HepG2 (cell line): ENCODE data around the gene CFAP61. TPM values are rescaled to one million over a fixed set of nuclear protein-coding genes. Genes with fewer than 3 reads are reported as not detected.

Source experiments
- ATAC-seq: fragments of 200-7000 bp; cut with Tn5 transposase; 3 replicates; pipeline ENCODE4 v1.9.1; 2020; ENCODE audit warnings: mild to moderate bottlenecking, moderate library complexity
- BruUV-seq: library from RNA; stranded (reverse); fragments of 400-500 nt; replicated peaks from 2 replicates; lab custom pipeline; 2021; lab: Mats Ljungman, UMichigan
- CTCF ChIA-PET: fragments of 300-600 bp; formaldehyde crosslinking; extraction: SDS; loops from one replicate; lab custom pipeline; 2021; ENCODE audit warnings: low total read pairs, inconsistent platforms, low intra/inter-chr PET ratio; lab: Yijun Ruan, JAX
- POLR2A ChIA-PET: fragments of 350-600 bp; sonication (Branson Sonifier 250); formaldehyde crosslinking; loops from one replicate; lab custom pipeline; 2020; ENCODE audit warnings: antibody characterized with exemption, inconsistent platforms; lab: Yijun Ruan, JAX
- DNase-seq: peaks from one replicate; pipeline ENCODE4 v3.0.0-alpha.2; 2015; ENCODE audit warnings: low spot score
- FAIRE-seq: peaks from 3 replicates; lab custom pipeline; 2011; peaks lifted over from hg19 to GRCh38; lab: Jason Lieb, UNC
- H2AFZ ChIP-seq: one replicate; pipeline ENCODE4 v1.6.1; 2011; ENCODE audit warnings: low read length, inconsistent platforms
- H3K27ac ChIP-seq: fragments of 300-600 bp; 3 replicates; pipeline ENCODE4 v1.8.0; 2011; ENCODE audit warnings: mixed run types, mild to moderate bottlenecking, mixed read lengths, low read length, inconsistent platforms; ENCODE audit not compliant: insufficient read depth; ENCODE audit errors: extremely low read length
- H3K27me3 ChIP-seq, 2 experiments: fragments of 200-600 bp in 1 of 2; 2 replicates in 1 of 2; 3 replicates in 1 of 2; pipeline versions ENCODE4 v1.6.0 to v1.8.0; 2011; ENCODE audit warnings: low read length in 2 of 2, mild to moderate bottlenecking in 2 of 2, moderate library complexity in 2 of 2, inconsistent platforms in 1 of 2; ENCODE audit not compliant: insufficient read depth in 2 of 2, control insufficient read depth in 1 of 2
- H3K36me3 ChIP-seq, 2 experiments: fragments of 200-600 bp in 1 of 2; replicated peaks in 1 of 2; 2 replicates in 1 of 2; 3 replicates in 1 of 2; pipeline versions ENCODE4 v1.5.1 to v1.8.0; 2011; ENCODE audit warnings: low read length in 2 of 2, inconsistent platforms in 1 of 2; ENCODE audit not compliant: insufficient read depth in 2 of 2, control insufficient read depth in 1 of 2
- H3K4me1 ChIP-seq: 2 replicates; pipeline ENCODE4 v1.5.1; 2012; ENCODE audit warnings: low read length, inconsistent platforms; ENCODE audit not compliant: insufficient read depth
- H3K4me2 ChIP-seq: 2 replicates; pipeline ENCODE4 v1.6.0; 2011; ENCODE audit warnings: low read depth, low read length, inconsistent platforms
- H3K4me3 ChIP-seq, 3 experiments: fragments of 200-600 bp in 1 of 3; sonication (generic), shearing (Covaris generic) in 1 of 3; replicated peaks in 1 of 3; 2 replicates each; pipeline ENCODE4 v1.5.1; 2011 to 2016; ENCODE audit warnings: low read length in 3 of 3, inconsistent platforms in 2 of 3, low read depth in 2 of 3, mild to moderate bottlenecking in 2 of 3, control low read depth in 1 of 3, mixed read lengths in 1 of 3; ENCODE audit not compliant: insufficient read depth in 1 of 3
- H3K79me2 ChIP-seq: one replicate; pipeline ENCODE4 v1.6.1; 2011; ENCODE audit warnings: low read length, inconsistent platforms; ENCODE audit not compliant: insufficient read depth
- H3K9ac ChIP-seq: 2 replicates; pipeline ENCODE4 v1.6.0; 2011; ENCODE audit warnings: mild to moderate bottlenecking, low read depth, low read length, inconsistent platforms; ENCODE audit not compliant: insufficient read depth
- H3K9me3 ChIP-seq: 2 replicates; pipeline ENCODE4 v1.5.1; 2012; ENCODE audit warnings: mild to moderate bottlenecking, low read length
- H4K20me1 ChIP-seq: 2 replicates; pipeline ENCODE4 v1.6.0; 2011; ENCODE audit warnings: inconsistent platforms, mild to moderate bottlenecking, low read length, moderate library complexity; ENCODE audit not compliant: insufficient read depth
- ATAD3A ChIP-seq: sonication (generic); formaldehyde crosslinking; IDR thresholded peaks from 2 replicates; pipeline ENCODE4 v1.4.0; 2020; ENCODE audit warnings: missing genetic modification reagents
- CEBPB ChIP-seq: IDR thresholded peaks from 2 replicates; pipeline ENCODE4 v1.6.1; 2011; ENCODE audit warnings: low read depth, low read length, improper control_type of control experiment, borderline replicate concordance
- FOSL1 ChIP-seq: sonication (generic); formaldehyde crosslinking; IDR thresholded peaks from 2 replicates; pipeline ENCODE4 v1.9.0; 2021; ENCODE audit warnings: missing genetic modification reagents, borderline replicate concordance
- GATAD2A ChIP-seq: IDR thresholded peaks from 2 replicates; pipeline ENCODE4 v1.6.1; 2016
- KLF15 ChIP-seq: sonication (generic); formaldehyde crosslinking; IDR thresholded peaks from 2 replicates; pipeline ENCODE4 v1.8.1; 2023; ENCODE audit warnings: borderline replicate concordance, mild to moderate bottlenecking, inconsistent platforms, missing genetic modification reagents, mixed read lengths
- PHF8 ChIP-seq: sonication (generic); formaldehyde crosslinking; IDR thresholded peaks from 2 replicates; pipeline ENCODE4 v1.5.0; 2020; ENCODE audit warnings: missing genetic modification reagents
- STAG1 ChIP-seq: sonication (generic); formaldehyde crosslinking; IDR thresholded peaks from 2 replicates; pipeline ENCODE4 v1.4.0; 2020; ENCODE audit warnings: missing genetic modification reagents
- TAF1 ChIP-seq: sonication (generic); formaldehyde crosslinking; IDR thresholded peaks from 2 replicates; pipeline ENCODE4 v1.4.0; 2020; ENCODE audit warnings: missing genetic modification reagents
- ZC3H13 ChIP-seq: sonication (generic); formaldehyde crosslinking; IDR thresholded peaks from 2 replicates; pipeline ENCODE4 v1.8.1; 2023; ENCODE audit warnings: mild to moderate bottlenecking, missing genetic modification reagents, moderate library complexity
- ZMYM3 ChIP-seq: sonication (generic); formaldehyde crosslinking; IDR thresholded peaks from 2 replicates; pipeline ENCODE4 v1.5.1; 2020; ENCODE audit warnings: mild to moderate bottlenecking, missing genetic modification reagents
- ZNF343 ChIP-seq: sonication (generic); formaldehyde crosslinking; IDR thresholded peaks from 2 replicates; pipeline ENCODE4 v1.4.0; 2020; ENCODE audit warnings: mild to moderate bottlenecking, missing genetic modification reagents
- ZNF367 ChIP-seq: sonication (generic); formaldehyde crosslinking; IDR thresholded peaks from 2 replicates; pipeline ENCODE4 v1.4.0; 2020; ENCODE audit warnings: missing genetic modification reagents, borderline replicate concordance
- ZNF430 ChIP-seq: sonication (generic); formaldehyde crosslinking; IDR thresholded peaks from 2 replicates; pipeline ENCODE4 v1.9.0; 2021; ENCODE audit warnings: mild to moderate bottlenecking, missing genetic modification reagents
- ZNF446 ChIP-seq: sonication (generic); formaldehyde crosslinking; IDR thresholded peaks from 2 replicates; pipeline ENCODE4 v1.5.0; 2020; ENCODE audit warnings: mild to moderate bottlenecking, missing genetic modification reagents
- ZNF530 ChIP-seq: sonication (generic); formaldehyde crosslinking; IDR thresholded peaks from 2 replicates; pipeline ENCODE4 v1.5.0; 2020; ENCODE audit warnings: low read depth, mild to moderate bottlenecking, missing genetic modification reagents
- ZNF569 ChIP-seq: sonication (generic); formaldehyde crosslinking; IDR thresholded peaks from 2 replicates; pipeline ENCODE4 v1.5.0; 2020; ENCODE audit warnings: mild to moderate bottlenecking, missing genetic modification reagents, moderate library complexity, borderline replicate concordance
- ZNF83 ChIP-seq: sonication (generic); formaldehyde crosslinking; IDR thresholded peaks from 2 replicates; pipeline ENCODE4 v1.4.0; 2020; ENCODE audit warnings: missing genetic modification reagents, mild to moderate bottlenecking, borderline replicate concordance
- in situ Hi-C: cut with HindIII; loops from 2 replicates; pipeline ENCODE4 v1.10.0; 2017; ENCODE audit warnings: low pct_unique_long_range_greater_than_20kb; ENCODE audit not compliant: extremely low pct_ligation_motif_present
- intact Hi-C: fragments of 100-400 bp; cut with micrococcal nuclease; formaldehyde crosslinking; loops from one replicate; pipeline ENCODE4 v1.10.0; 2022; ENCODE audit not compliant: unreplicated experiment
- polyA plus RNA-seq, 8 experiments: library from polyadenylated mRNA; depleted of rRNA in 3 of 8; stranded (reverse) in 7 of 8; unstranded in 1 of 8; fragments of >200 nt; fragmentation: Illumina TruSeq in 4 of 8; extraction: Trizol in 4 of 8; gene quantifications; 2 replicates each; pipeline versions ENCODE4 v1.2.1 to v1.2.3, GENCODE V29; 2011 to 2016; ENCODE audit warnings: low read depth in 4 of 8, missing spikeins in 1 of 8, mixed read lengths in 1 of 8; ENCODE audit not compliant: insufficient read depth in 1 of 8
- total RNA-seq, 5 experiments: library from RNA; depleted of rRNA; stranded (reverse); fragments of >200 nt; fragmentation: Illumina TruSeq; extraction: Trizol; gene quantifications; 2 replicates each; pipeline ENCODE4 v1.2.3, GENCODE V29; 2016; ENCODE audit warnings: low read depth in 1 of 5
- TF ChIP-seq, protein P1 (sequence below): sonication (generic); formaldehyde crosslinking; IDR thresholded peaks from 2 replicates; pipeline ENCODE4 v1.8.0; 2022; ENCODE audit warnings: missing genetic modification reagents, mild to moderate bottlenecking, moderate library complexity, borderline replicate concordance
- TF ChIP-seq, protein P2 (sequence below): sonication (generic); formaldehyde crosslinking; IDR thresholded peaks from 2 replicates; pipeline ENCODE4 v1.4.0; 2020; ENCODE audit warnings: missing genetic modification reagents, mild to moderate bottlenecking, borderline replicate concordance
- TF ChIP-seq, protein P3 (sequence below): IDR thresholded peaks from 2 replicates; pipeline ENCODE4 v1.6.1; 2016; ENCODE audit warnings: missing compliant biosample characterization, missing genetic modification reagents, borderline replicate concordance
- TF ChIP-seq, protein P4 (sequence below): IDR thresholded peaks from 2 replicates; pipeline ENCODE4 v1.6.1; 2016; ENCODE audit warnings: low read depth

CFAP61 gene
- total and polyA plus RNA-seq, 2 of the 13 experiments (the other 11 are each of a cell fraction or from before 2014, with no cell fraction given) = 0.27 TPM; not detected in 1

- Histone ChIP-seq H3K4me2 (no peak overlapping the region), H3K79me2 (no peaks in the 10 kb centered on the region), H3K4me1 (no peaks in the 10 kb centered on the region), H3K9ac (no peak overlapping the region), H3K27me3 (no peaks in the 10 kb centered on the region), H3K36me3 (no peaks in the 10 kb centered on the region), H3K9me3 (peaks cover 29% of the 10 kb centered on the region), H4K20me1 (no peaks in the 10 kb centered on the region), H3K4me3 (no peak overlapping the region), H3K27ac (no peak overlapping the region), H2AFZ (no peak overlapping the region)
- POLR2A ChIA-PET = no interaction called here
- ATAC-seq (peak; percentile 92), DNase-seq (peak; percentile 59), FAIRE-seq (peak; percentile 44)
- in situ Hi-C loops = no loop called here
- intact Hi-C loops = loop anchor here (1.0 kb wide), 3 partner anchors 107 to 463 kb away; no protein-coding TSS in a partner anchor
- CTCF ChIA-PET = interaction anchor here (1.3 to 1.7 kb wide), 3 partner anchors 107 to 464 kb away, joined by 6 to 12 read pairs (median 8); no protein-coding TSS in a partner anchor
- BruUV-seq = no TSS peak
- no peak for TF ChIP-seq ATAD3A (CRISPR knock-in tag)
- no peak for TF ChIP-seq ZNF83
- peak; percentile 97 for TF ChIP-seq STAG1 (CRISPR knock-in tag)
- TF ChIP-seq, protein P1, sequence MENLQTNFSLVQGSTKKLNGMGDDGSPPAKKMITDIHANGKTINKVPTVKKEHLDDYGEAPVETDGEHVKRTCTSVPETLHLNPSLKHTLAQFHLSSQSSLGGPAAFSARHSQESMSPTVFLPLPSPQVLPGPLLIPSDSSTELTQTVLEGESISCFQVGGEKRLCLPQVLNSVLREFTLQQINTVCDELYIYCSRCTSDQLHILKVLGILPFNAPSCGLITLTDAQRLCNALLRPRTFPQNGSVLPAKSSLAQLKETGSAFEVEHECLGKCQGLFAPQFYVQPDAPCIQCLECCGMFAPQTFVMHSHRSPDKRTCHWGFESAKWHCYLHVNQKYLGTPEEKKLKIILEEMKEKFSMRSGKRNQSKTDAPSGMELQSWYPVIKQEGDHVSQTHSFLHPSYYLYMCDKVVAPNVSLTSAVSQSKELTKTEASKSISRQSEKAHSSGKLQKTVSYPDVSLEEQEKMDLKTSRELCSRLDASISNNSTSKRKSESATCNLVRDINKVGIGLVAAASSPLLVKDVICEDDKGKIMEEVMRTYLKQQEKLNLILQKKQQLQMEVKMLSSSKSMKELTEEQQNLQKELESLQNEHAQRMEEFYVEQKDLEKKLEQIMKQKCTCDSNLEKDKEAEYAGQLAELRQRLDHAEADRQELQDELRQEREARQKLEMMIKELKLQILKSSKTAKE (CRISPR knock-in tag) = no peak
- TF ChIP-seq, protein P2, sequence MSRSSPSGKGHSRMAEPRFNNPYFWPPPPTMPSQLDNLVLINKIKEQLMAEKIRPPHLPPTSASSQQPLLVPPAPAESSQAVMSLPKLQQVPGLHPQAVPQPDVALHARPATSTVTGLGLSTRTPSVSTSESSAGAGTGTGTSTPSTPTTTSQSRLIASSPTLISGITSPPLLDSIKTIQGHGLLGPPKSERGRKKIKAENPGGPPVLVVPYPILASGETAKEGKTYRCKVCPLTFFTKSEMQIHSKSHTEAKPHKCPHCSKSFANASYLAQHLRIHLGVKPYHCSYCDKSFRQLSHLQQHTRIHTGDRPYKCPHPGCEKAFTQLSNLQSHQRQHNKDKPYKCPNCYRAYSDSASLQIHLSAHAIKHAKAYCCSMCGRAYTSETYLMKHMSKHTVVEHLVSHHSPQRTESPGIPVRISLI (CRISPR knock-in tag) = no peak
- no peak for TF ChIP-seq ZNF367 (CRISPR knock-in tag)
- no peak for TF ChIP-seq ZNF343 (CRISPR knock-in tag)
- TF ChIP-seq KLF15 (CRISPR knock-in tag) = no peak
- TF ChIP-seq, protein P3, sequence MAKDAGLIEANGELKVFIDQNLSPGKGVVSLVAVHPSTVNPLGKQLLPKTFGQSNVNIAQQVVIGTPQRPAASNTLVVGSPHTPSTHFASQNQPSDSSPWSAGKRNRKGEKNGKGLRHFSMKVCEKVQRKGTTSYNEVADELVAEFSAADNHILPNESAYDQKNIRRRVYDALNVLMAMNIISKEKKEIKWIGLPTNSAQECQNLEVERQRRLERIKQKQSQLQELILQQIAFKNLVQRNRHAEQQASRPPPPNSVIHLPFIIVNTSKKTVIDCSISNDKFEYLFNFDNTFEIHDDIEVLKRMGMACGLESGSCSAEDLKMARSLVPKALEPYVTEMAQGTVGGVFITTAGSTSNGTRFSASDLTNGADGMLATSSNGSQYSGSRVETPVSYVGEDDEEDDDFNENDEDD (CRISPR knock-in tag) = no peak
- no peak for TF ChIP-seq ZMYM3 (CRISPR knock-in tag)
- no peak for TF ChIP-seq FOSL1 (CRISPR knock-in tag)
- no peak for TF ChIP-seq GATAD2A (CRISPR knock-in tag)
- TF ChIP-seq ZNF430 (CRISPR knock-in tag) = 0 out of 2 replicates have a peak, but pooled peaks have one; percentile 17
- no peak for TF ChIP-seq ZNF569
- TF ChIP-seq ZNF446 = no peak
- TF ChIP-seq TAF1 = no peak
- TF ChIP-seq CEBPB = no peak
- TF ChIP-seq PHF8 (CRISPR knock-in tag) = no peak
- TF ChIP-seq ZC3H13 = no peak
- TF ChIP-seq, protein P4, sequence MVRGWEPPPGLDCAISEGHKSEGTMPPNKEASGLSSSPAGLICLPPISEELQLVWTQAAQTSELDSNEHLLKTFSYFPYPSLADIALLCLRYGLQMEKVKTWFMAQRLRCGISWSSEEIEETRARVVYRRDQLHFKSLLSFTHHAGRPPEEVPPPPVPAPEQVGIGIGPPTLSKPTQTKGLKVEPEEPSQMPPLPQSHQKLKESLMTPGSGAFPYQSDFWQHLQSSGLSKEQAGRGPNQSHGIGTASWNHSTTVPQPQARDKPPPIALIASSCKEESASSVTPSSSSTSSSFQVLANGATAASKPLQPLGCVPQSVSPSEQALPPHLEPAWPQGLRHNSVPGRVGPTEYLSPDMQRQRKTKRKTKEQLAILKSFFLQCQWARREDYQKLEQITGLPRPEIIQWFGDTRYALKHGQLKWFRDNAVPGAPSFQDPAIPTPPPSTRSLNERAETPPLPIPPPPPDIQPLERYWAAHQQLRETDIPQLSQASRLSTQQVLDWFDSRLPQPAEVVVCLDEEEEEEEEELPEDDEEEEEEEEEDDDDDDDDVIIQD (CRISPR knock-in tag) = no peak
- TF ChIP-seq ZNF530 = no peak
These were observed 78.1 kb downstream of the CFAP61 start for GRCh38 chr20:20130399-20130798.
